NCI-H82 (cell line): ENCODE measurements around the gene NUDT19.
"Not testable (repeated sequence)": the region's sequence is repeated elsewhere in the genome, so short reads cannot be mapped to it uniquely, and the experiment has no call there.

ENCODE experiments used
- DNase-seq: peaks from one replicate; lab custom pipeline; 2025; lab: John Stamatoyannopoulos, UW

Gene NUDT19

GRCh38 chr19:32691291-32691951 lies at the start of gene NUDT19:
Gene NUDT19, plus strand, starts transcription at chr19:32691821. Its CDS starts 140 bp downstream, at chr19:32691961.
- DNase-seq, result peak; percentile 95

GRCh38 chr19:32642771-32643170 lies 48.9 kb upstream of the NUDT19 start:
- no peak for DNase-seq

GRCh38 chr19:32646556-32646955 lies 45.1 kb upstream of the NUDT19 start:
- DNase-seq, result no peak

DNA sequence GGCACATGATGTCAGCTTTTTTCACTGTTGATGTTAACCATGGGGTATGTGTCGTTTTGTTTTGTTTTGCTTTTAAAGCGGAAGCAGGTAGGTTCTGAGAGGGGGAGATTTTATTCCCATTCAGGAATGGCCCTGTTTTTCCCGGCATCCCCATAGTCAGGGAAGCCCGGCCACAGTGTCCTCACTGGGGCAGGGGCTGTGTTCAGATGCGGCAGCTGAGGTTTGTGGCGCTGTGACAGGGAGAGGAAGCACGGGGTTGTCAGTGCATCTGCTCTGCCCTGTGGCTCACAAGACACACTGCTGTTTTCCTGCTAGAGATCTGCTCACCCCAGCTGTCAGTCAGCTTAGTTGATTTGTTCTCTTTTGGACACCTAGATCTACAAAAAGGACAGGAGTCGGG lies 44.3 kb upstream of the NUDT19 start:
- no peak for DNase-seq

DNA sequence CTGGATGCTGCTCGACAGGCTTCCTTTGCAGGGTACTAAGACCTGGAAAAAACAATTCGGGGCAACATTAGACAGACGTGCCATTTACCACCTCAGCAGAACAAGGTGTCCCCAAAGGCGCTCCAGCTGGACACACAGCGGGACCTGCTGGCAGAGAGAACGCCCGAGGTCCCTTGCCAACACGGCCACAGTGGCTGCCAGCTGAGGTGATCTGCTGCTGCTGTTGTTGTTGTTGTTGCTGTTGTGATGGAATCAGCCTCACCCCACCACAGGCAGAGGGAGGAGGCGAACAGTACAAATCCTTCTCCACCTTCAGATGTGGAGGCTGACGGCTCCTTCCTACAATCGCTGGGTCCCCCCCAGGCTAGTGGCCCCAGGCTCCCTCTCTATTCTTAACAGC lies 41.9 kb upstream of the NUDT19 start:
- no peak for DNase-seq

- DNase-seq, result no peak
Measured at GRCh38 chr19:32650671-32651070, 41.0 kb upstream of the NUDT19 start.

GRCh38 chr19:32651729-32652140 lies 39.9 kb upstream of the NUDT19 start:
- DNase-seq, result no peak

GRCh38 chr19:32652331-32652730 lies 39.3 kb upstream of the NUDT19 start:
- not testable (repeated sequence) for DNase-seq

DNA sequence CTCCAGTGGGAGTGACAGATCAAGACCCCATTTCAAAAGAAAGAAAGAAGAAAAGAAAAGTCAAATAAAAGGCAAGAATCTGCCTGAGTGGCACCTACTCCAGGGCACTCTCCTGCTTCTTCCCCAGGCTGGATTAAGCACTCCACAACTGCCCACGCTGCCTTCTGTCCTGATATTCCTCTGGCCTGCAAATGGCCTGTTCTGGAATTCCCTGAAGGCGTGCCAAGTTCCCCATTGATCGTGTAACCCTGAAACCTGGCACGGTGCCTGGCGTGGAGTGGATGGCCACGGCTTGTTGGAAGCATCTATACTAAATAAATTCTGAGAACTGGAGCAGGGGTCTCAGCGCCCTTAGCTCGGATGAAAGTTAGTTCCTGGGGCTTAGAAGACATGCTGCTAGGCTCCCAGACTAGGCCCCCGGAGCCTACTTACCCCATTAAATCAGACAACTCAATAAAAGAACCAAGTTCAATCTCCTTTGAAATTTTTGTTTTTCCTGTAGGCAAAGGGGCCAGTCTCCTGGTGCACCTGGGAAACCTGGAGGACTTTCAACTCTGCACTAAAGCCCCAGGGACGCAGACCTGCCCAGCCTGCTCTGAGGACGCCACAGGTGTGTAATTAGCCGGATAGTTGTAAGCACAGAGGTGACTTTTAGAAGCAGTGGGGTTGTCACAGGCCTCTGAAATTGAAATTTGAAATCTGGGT lies 38.6 kb upstream of the NUDT19 start:
- DNase-seq, result no peak

DNA sequence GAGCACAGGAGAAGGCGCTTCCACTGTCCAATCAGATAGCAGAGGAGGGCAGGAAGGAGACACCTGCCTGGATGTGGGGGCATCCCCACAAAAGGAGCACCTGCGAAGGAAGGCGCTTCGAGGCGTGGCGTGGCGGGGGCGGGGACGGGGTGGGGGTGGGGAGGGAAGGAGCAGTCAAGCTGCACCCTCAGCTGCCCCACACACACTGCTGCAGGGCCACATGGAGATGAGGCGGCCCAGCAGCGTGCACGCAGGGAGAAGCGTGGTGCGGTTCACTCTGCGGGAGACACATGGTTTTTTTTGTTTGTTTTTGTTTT lies 38.1 kb upstream of the NUDT19 start:
- no peak for DNase-seq

GRCh38 chr19:32656379-32656778 lies 35.2 kb upstream of the NUDT19 start:
- not testable (repeated sequence) for DNase-seq

DNA sequence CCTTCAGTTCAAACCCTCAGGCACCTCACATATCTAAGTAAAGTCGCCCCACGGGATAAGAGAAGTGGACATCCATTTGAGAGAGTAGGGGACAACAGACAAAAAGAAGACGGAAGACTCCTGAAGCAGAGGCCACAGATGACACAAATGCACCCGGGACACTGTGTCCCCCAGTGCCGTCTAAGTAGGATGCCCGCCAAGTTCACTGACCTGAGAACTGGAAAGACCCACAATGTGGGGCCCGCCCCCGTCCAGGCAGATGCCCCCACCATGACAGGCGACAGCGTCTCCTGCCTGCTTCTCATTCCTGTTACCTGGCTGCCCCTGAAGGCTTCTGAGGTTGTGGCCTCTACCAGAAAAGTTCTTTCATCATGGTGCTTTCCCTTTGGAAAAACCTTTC lies 33.5 kb upstream of the NUDT19 start:
- DNase-seq, result no peak

DNA sequence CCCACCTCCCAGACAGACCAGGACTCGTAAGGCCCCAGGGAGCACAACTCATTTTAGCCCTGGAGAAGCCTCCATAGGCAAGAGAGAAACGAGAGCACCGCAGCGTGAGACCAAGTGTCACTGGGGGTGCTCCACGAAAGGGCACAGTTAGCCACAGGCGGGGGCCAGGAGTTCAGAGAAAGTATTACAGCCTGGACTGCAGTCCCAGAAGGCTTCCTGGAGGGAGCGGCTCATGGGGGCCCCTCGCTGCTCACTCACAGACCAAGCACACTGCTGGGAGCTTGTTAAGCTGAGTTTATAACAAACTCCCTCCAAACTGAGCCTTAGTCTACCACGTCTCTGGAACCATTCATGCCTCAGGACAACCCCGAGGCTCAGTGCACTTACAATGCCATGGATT lies 33.1 kb upstream of the NUDT19 start:
- DNase-seq, result no peak

- no peak for DNase-seq
Measured at GRCh38 chr19:32661318-32661717, 30.3 kb upstream of the NUDT19 start.

DNA sequence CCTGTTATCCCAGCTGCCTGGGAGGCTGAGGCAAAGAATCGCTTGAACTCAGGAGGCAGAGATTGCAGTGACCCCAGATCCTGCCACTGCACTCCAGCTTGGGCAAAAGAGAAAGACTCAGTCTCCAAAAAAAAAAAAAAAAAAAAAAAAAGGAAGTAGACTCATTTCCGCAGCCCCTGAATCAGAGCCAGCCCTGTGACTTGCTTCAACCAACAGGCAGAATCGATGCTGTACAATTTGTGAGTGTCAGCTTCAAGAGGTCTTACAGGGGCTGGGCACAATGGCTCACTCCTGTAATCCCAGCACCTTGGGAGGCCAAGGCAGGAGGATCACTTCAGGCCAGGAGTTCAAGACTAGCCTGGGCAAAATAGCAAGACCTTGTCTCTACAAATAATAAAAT lies 29.4 kb upstream of the NUDT19 start:
- no peak for DNase-seq

GRCh38 chr19:32666084-32666483 lies 25.5 kb upstream of the NUDT19 start:
- DNase-seq, result no peak

DNA sequence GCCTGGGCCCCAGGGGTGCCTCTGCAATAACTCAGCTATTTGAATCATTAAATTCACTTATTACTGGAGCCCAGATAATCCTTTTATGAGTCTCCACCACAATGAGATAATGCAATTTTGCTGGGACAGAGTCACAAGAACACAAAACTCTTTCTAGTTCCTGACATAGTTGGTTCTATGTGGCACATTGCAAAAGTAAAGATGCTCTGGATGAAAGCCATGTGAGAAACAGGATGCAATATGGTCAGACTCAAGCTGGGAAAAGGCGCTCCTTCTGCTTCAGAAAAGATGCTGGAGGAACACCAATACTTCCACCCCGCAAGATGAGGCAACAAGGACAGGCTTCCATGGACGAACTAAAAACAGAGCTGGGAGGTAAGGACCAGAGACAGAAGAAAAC lies 22.3 kb upstream of the NUDT19 start:
- DNase-seq, result peak; percentile 59

- DNase-seq, result no peak
Measured at GRCh38 chr19:32671883-32672593, 19.6 kb upstream of the NUDT19 start.

- DNase-seq, result no peak
Measured at GRCh38 chr19:32672841-32673240, 18.8 kb upstream of the NUDT19 start.

GRCh38 chr19:32673573-32673972 lies 18.0 kb upstream of the NUDT19 start:
- no peak for DNase-seq

DNA sequence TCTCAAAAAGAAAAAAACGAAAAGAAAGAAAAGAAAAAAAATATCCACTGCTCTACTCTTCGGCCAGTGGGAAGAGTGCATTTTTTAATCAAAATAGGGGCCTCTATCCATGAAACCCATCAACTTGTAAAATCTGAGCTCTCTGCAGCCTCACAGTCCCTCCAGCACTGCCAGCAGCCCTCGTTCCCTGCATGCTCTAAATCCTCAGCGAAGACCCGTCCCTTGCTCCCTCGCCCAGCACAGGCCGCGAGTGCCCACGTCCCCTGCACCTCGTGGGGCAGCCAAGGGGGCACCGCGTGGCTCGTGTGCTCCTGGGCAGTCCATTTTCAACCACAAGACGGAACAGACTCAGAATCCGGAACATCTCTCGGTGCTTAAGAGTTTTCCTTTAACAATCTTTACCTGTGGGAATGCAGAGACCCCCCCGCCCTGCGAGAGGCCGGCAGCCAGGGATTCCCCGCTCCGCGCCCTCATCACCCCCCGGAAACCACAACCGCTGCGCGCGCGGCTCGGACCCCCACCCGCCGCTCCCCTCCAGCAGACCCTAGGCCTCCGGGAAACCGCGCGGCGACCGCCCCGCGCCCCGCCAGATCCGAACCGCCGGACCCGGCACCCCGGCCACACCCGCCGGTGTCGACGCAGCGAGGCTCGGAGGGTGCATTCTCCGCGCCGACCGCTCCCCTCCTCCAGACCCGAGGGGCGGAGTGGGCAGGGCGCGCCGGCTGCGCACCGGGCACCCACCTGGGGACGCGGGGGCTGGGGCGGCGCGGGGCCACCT lies 17.3 kb upstream of the NUDT19 start:
- DNase-seq, result peak; percentile 54

GRCh38 chr19:32674931-32675719 lies 16.5 kb upstream of the NUDT19 start, which contains the start of gene ANKRD27:
Gene ANKRD27, minus strand, starts transcription at chr19:32675180. Its CDS starts 16,165 bp downstream, at chr19:32659015.
- peak; percentile 100 for DNase-seq
